ENCODE measurements around the gene ABCC6. TPM values are rescaled to one million over a fixed set of nuclear protein-coding genes. Genes with fewer than 3 reads are reported as not detected.
A peak's percentile ranks its signal among the peaks of the same experiment; 100 is the strongest.

ABCC6 gene
- total and polyA plus RNA-seq, 10 donors = 0.14 to 0.94 (median 0.46) TPM

GRCh38 chr16:16133943-16134604 lies 89.2 kb downstream of the ABCC6 start:
- Histone ChIP-seq H3K4me1 (no peaks in the 10 kb centered on the region), H3K9me3 (no peaks in the 10 kb centered on the region), H3K27me3 (replicated peaks in 1 of 7) (no peaks in the 10 kb centered on the region), H3K27ac (no peak overlapping the region), H3K4me3 (no peak overlapping the region), H3K36me3 (peaks cover 6 to 100% (median 89%) of the 10 kb centered on the region in 6 donors)
- TF ChIP-seq CTCF (IDR thresholded peaks at IDR 0.05 in 8 of 11, conservative IDR thresholded peaks at IDR 0.05 in 3 of 11) = no peak
- no peak for TF ChIP-seq POLR2A (IDR thresholded peaks at IDR 0.05)
- TF ChIP-seq POLR2AphosphoS5 (IDR thresholded peaks at IDR 0.05) = no peak
- 93 to 98% (median 96%) methylated on average over 17 to 21 of the region's 21 CpGs for WGBS, 5 donors
- intact Hi-C loops (cut with DNase I; ENCODE audit: low total_unique reads) = no loop called here
- DNase-seq = no peak

GRCh38 chr16:16131659-16132058 lies 91.6 kb downstream of the ABCC6 start:
- Histone ChIP-seq H3K4me3 (no peak overlapping the region), H3K36me3 (peaks cover 0 to 97% (median 65%) of the 10 kb centered on the region in 6 donors), H3K27me3 (replicated peaks in 1 of 7) (no peaks in the 10 kb centered on the region), H3K4me1 (peaks cover 0 to 10% (median 3%) of the 10 kb centered on the region in 6 donors), H3K27ac (no peak overlapping the region), H3K9me3 (no peaks in the 10 kb centered on the region)
- WGBS, 5 donors = 92 to 98% (median 97%) methylated on average over 15 of the region's 15 CpGs
- DNase-seq = no peak
- intact Hi-C loops (cut with DNase I; ENCODE audit: low total_unique reads) = no loop called here
- TF ChIP-seq POLR2AphosphoS5 (IDR thresholded peaks at IDR 0.05) (peak in 1 of 3 donors; percentile 20), CTCF (IDR thresholded peaks at IDR 0.05 in 8 of 11, conservative IDR thresholded peaks at IDR 0.05 in 3 of 11) (no peak)

- H3K4me3 ChIP-seq = no peak overlapping the region
- H3K9me3 ChIP-seq = no peaks in the 10 kb centered on the region
- peaks cover 0 to 97% (median 62%) of the 10 kb centered on the region in 6 donors for H3K36me3 ChIP-seq
- no peaks in the 10 kb centered on the region for H3K27me3 ChIP-seq (replicated peaks in 1 of 7)
- no peak for DNase-seq
- WGBS, 5 donors = 90 to 100% (median 91%) methylated on average over 3 of the region's 3 CpGs
- H3K27ac ChIP-seq = no peak overlapping the region
- peaks cover 0 to 10% (median 3%) of the 10 kb centered on the region in 6 donors for H3K4me1 ChIP-seq
- intact Hi-C loops (cut with DNase I; ENCODE audit: low total_unique reads) = no loop called here
- TF ChIP-seq CTCF (IDR thresholded peaks at IDR 0.05 in 8 of 11, conservative IDR thresholded peaks at IDR 0.05 in 3 of 11) (no peak), POLR2AphosphoS5 (IDR thresholded peaks at IDR 0.05) (no peak), POLR2A (IDR thresholded peaks at IDR 0.05) (no peak)
Measured at GRCh38 chr16:16131204-16131603, 92.1 kb downstream of the ABCC6 start.

GRCh38 chr16:16127469-16128116 lies 95.7 kb downstream of the ABCC6 start:
- peak; percentile 62 to 97 (median 85) for TF ChIP-seq CTCF (IDR thresholded peaks at IDR 0.05 in 8 of 11, conservative IDR thresholded peaks at IDR 0.05 in 3 of 11)
- TF ChIP-seq POLR2AphosphoS5 (IDR thresholded peaks at IDR 0.05) = peak in 1 of 3 donors; percentile 34
- no peak for TF ChIP-seq POLR2A (IDR thresholded peaks at IDR 0.05)
- peaks cover 0 to 97% (median 57%) of the 10 kb centered on the region in 6 donors for H3K36me3 ChIP-seq
- intact Hi-C loops (cut with DNase I; ENCODE audit: low total_unique reads) = loop anchor here (5.0 kb wide), 1 partner anchor 255 kb away; no protein-coding TSS in a partner anchor
- H3K27me3 ChIP-seq (replicated peaks in 1 of 7) = no peaks in the 10 kb centered on the region
- H3K9me3 ChIP-seq = peaks cover 0 to 13% (median 11%) of the 10 kb centered on the region in 8 donors
- WGBS, 5 donors = 26 to 36% (median 30%) methylated on average over 11 of the region's 11 CpGs
- H3K27ac ChIP-seq = peak overlapping the region in 1 of 8 donors; percentile 35
- DNase-seq = peak; percentile 85
- H3K4me1 ChIP-seq = peaks cover 0 to 10% (median 3%) of the 10 kb centered on the region in 6 donors
- no peak overlapping the region for H3K4me3 ChIP-seq

Data from spleen (tissue), 11 donors.